Tibial nerve (tissue), 3 donors: ENCODE measurements around the gene TLE4.

Experiments used
- CTCF ChIP-seq, 5 experiments: fragments of 200-600 bp in 3 of 5; fragments of 450-650 bp in 2 of 5; sonication (generic) in 3 of 5; IDR thresholded peaks; one replicate each; pipeline ENCODE4 v1.5.1; 2016 to 2019; ENCODE audit warnings: antibody characterized with exemption in 5 of 5, mild to moderate bottlenecking in 3 of 5, moderate library complexity in 2 of 5
- POLR2A ChIP-seq, 2 donors: fragments of 450-650 bp; IDR thresholded peaks; one replicate each; pipeline ENCODE4 v1.6.1; 2017; ENCODE audit warnings: antibody characterized with exemption in 2 of 2, mild to moderate bottlenecking in 2 of 2, moderate library complexity in 2 of 2

GRCh38 chr9:79711874-79712273 lies 140.1 kb downstream of the TLE4 start:
- no peak for TF ChIP-seq POLR2A (IDR thresholded peaks at IDR 0.05)
- TF ChIP-seq CTCF (IDR thresholded peaks at IDR 0.05): no peak
